ENCODE results near the gene COMT. TPM values are rescaled to one million over a fixed set of nuclear protein-coding genes. Genes with fewer than 3 reads are reported as not detected.

COMT gene
- total and polyA plus RNA-seq, 9 of the 15 experiments (the other 6 are each of a cell fraction or from before 2014, with no cell fraction given), result 12.5 to 351 (median 155) TPM

GRCh38 chr22:19981171-19981960, 39.8 kb downstream of the COMT start (continued):
- TF ChIP-seq TAF7 (tag; IDR thresholded peaks at IDR 0.05) (no peak), ZNF639 (CRISPR knock-in tag; conservative IDR thresholded peaks at IDR 0.05 in 1 of 2, IDR thresholded peaks at IDR 0.05 in 1 of 2) (0 out of 4 replicates have a peak, but pooled peaks of 1 of the 2 experiments have one; percentile 23), ZNF165 (CRISPR knock-in tag; IDR thresholded peaks at IDR 0.05; ENCODE audit: borderline replicate concordance) (no peak), IRF1 (CRISPR knock-in tag; IDR thresholded peaks at IDR 0.05; ENCODE audit: borderline replicate concordance) (no peak), MAFG (tag; conservative IDR thresholded peaks at IDR 0.05) (no peak), RREB1 (CRISPR knock-in tag; IDR thresholded peaks at IDR 0.05) (0 out of 2 replicates have a peak, but pooled peaks have one; percentile 58), CREM (IDR thresholded peaks at IDR 0.05; ENCODE audit: low read depth) (0 out of 2 replicates have a peak, but pooled peaks have one; percentile 28), TCF15 (CRISPR knock-in tag; IDR thresholded peaks at IDR 0.05) (peak; percentile 40; the same call in 1 of the 2 replicates), PHF8 (IDR thresholded peaks at IDR 0.05; ENCODE audit: borderline replicate concordance, low read length) (peak; percentile 6; the same call in 1 of the 2 replicates), ERF (CRISPR knock-in tag; IDR thresholded peaks at IDR 0.05) (0 out of 2 replicates have a peak, but pooled peaks have one; percentile 68), SRF (CRISPR knock-in tag; IDR thresholded peaks at IDR 0.05) (0 out of 4 replicates have a peak, but pooled peaks of 1 of the 2 experiments have one; percentile 45), JUNB (CRISPR knock-in tag; conservative IDR thresholded peaks at IDR 0.05) (0 out of 2 replicates have a peak, but pooled peaks have one; percentile 29), ZNF436 (CRISPR knock-in tag; IDR thresholded peaks at IDR 0.05) (0 out of 2 replicates have a peak, but pooled peaks have one; percentile 20), PML (IDR thresholded peaks at IDR 0.05; ENCODE audit: low read length) (0 out of 2 replicates have a peak, but pooled peaks have one; percentile 4)
- TF ChIP-seq, protein P1, sequence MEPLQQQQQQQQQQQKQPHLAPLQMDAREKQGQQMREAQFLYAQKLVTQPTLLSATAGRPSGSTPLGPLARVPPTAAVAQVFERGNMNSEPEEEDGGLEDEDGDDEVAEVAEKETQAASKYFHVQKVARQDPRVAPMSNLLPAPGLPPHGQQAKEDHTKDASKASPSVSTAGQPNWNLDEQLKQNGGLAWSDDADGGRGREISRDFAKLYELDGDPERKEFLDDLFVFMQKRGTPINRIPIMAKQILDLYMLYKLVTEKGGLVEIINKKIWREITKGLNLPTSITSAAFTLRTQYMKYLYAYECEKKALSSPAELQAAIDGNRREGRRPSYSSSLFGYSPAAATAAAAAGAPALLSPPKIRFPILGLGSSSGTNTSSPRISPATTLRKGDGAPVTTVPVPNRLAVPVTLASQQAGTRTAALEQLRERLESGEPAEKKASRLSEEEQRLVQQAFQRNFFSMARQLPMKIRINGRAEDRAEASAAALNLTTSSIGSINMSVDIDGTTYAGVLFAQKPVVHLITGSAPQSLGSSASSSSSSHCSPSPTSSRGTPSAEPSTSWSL (CRISPR knock-in tag; IDR thresholded peaks at IDR 0.05; ENCODE audit: borderline replicate concordance), result peak; percentile 88; the same call in 1 of the 2 replicates
